Smooth muscle cell (in vitro differentiated cells): ENCODE measurements around the gene ALPK1. TPM values are rescaled to one million over a fixed set of nuclear protein-coding genes. Genes with fewer than 3 reads are reported as not detected.
"Not testable (repeated sequence)": the region's sequence is repeated elsewhere in the genome, so short reads cannot be mapped to it uniquely, and the experiment has no call there.

Experiments used
- DNase-seq: peaks from one replicate; lab custom pipeline; 2025; ENCODE audit not compliant: unreplicated experiment; lab: John Stamatoyannopoulos, UW
- H2AFZ ChIP-seq: fragments of 200-600 bp; sonication (generic); 2 replicates; pipeline ENCODE4 v1.6.0; 2016; ENCODE audit warnings: antibody characterized with exemption, low read depth, mild to moderate bottlenecking
- H3F3A ChIP-seq: fragments of 200-600 bp; sonication (generic); 2 replicates; pipeline ENCODE4 v1.6.0; 2017; ENCODE audit warnings: antibody characterized with exemption, low read depth
- H3K27ac ChIP-seq: fragments of 200-600 bp; sonication (generic); 2 replicates; pipeline ENCODE4 v1.5.1; 2016; ENCODE audit warnings: low read depth, mild to moderate bottlenecking
- H3K27me3 ChIP-seq: fragments of 200-600 bp; sonication (generic); 2 replicates; pipeline ENCODE4 v1.6.1; 2016; ENCODE audit warnings: low read depth, mild to moderate bottlenecking
- H3K36me3 ChIP-seq: fragments of 200-600 bp; sonication (generic); 2 replicates; pipeline ENCODE4 v1.5.1; 2016; ENCODE audit warnings: low read depth
- H3K4me1 ChIP-seq: fragments of 200-600 bp; sonication (generic); 2 replicates; pipeline ENCODE4 v1.5.1; 2016; ENCODE audit warnings: low read depth
- H3K4me2 ChIP-seq: fragments of 200-600 bp; sonication (generic); 2 replicates; pipeline ENCODE4 v1.6.0; 2016; ENCODE audit warnings: mild to moderate bottlenecking
- H3K4me3 ChIP-seq: fragments of 200-600 bp; sonication (generic); 2 replicates; pipeline ENCODE4 v1.5.1; 2016; ENCODE audit warnings: mild to moderate bottlenecking
- H3K79me2 ChIP-seq: fragments of 200-600 bp; sonication (generic); 2 replicates; pipeline ENCODE4 v1.6.0; 2016; ENCODE audit warnings: low read depth, mild to moderate bottlenecking
- H3K9ac ChIP-seq: fragments of 200-600 bp; sonication (generic); 2 replicates; pipeline ENCODE4 v1.6.0; 2016; ENCODE audit warnings: low read depth
- H3K9me3 ChIP-seq: fragments of 200-600 bp; sonication (generic); replicated peaks from 2 replicates; pipeline ENCODE4 v1.5.1; 2016; ENCODE audit warnings: low read depth
- H4K20me1 ChIP-seq: fragments of 200-600 bp; sonication (generic); 2 replicates; pipeline ENCODE4 v1.6.0; 2016; ENCODE audit warnings: low read depth
- CTCF ChIP-seq: fragments of 200-600 bp; sonication (generic); IDR thresholded peaks from 2 replicates; pipeline ENCODE4 v1.5.1; 2017; ENCODE audit warnings: borderline replicate concordance, mild to moderate bottlenecking, antibody characterized with exemption; ENCODE audit not compliant: insufficient read depth, poor library complexity, severe bottlenecking
- WGBS: methylation state at CpG from one replicate; pipeline ENCODE4 v1.1.7; 2016; ENCODE audit warnings: low lambda C conversion rate; 5-methylcytosine and 5-hydroxymethylcytosine counted together
- polyA plus RNA-seq: library from polyadenylated mRNA; unstranded; fragments of >200 nt; fragmentation: Nextera tagmentation; extraction: Ambion mirVana; gene quantifications from 2 replicates; pipeline ENCODE4 v1.2.1, GENCODE V29; 2016
- total RNA-seq: library from RNA; depleted of rRNA; stranded (reverse); fragments of >200 nt; gene quantifications from 2 replicates; pipeline ENCODE4 v1.2.3, GENCODE V29; 2014

Gene ALPK1
- total and polyA plus RNA-seq, 2 experiments from 2014 or later = 3.9 to 4.4 TPM

- no peak for DNase-seq
- H3K79me2 ChIP-seq = no peaks in the 10 kb centered on the region
- TF ChIP-seq CTCF = no peak
- H3K4me2 ChIP-seq = no peak overlapping the region
- H3K36me3 ChIP-seq = no peaks in the 10 kb centered on the region
- H3K9ac ChIP-seq = no peak overlapping the region
- no peaks in the 10 kb centered on the region for H3F3A ChIP-seq
- H3K27ac ChIP-seq = no peak overlapping the region
- no peaks in the 10 kb centered on the region for H3K27me3 ChIP-seq
- no peak overlapping the region for H2AFZ ChIP-seq
- H3K9me3 ChIP-seq = no peaks in the 10 kb centered on the region
- WGBS = 94% methylated on average over 4 of the region's 4 CpGs
- no peaks in the 10 kb centered on the region for H4K20me1 ChIP-seq
- H3K4me1 ChIP-seq = peaks cover 21% of the 10 kb centered on the region
- no peak overlapping the region for H3K4me3 ChIP-seq
Measured at GRCh38 chr4:112425823-112426222, 128.7 kb downstream of the ALPK1 start.

- H3K9ac ChIP-seq = no peak overlapping the region
- H3K4me3 ChIP-seq = no peak overlapping the region
- DNase-seq = no peak
- no peaks in the 10 kb centered on the region for H3K79me2 ChIP-seq
- no peaks in the 10 kb centered on the region for H3F3A ChIP-seq
- H3K9me3 ChIP-seq = no peaks in the 10 kb centered on the region
- H3K4me1 ChIP-seq = peaks cover 21% of the 10 kb centered on the region
- H2AFZ ChIP-seq = no peak overlapping the region
- no peak overlapping the region for H3K27ac ChIP-seq
- H3K36me3 ChIP-seq = no peaks in the 10 kb centered on the region
- no peaks in the 10 kb centered on the region for H3K27me3 ChIP-seq
- no peak for TF ChIP-seq CTCF
- no peak overlapping the region for H3K4me2 ChIP-seq
- WGBS = 91% methylated on average over 3 of the region's 3 CpGs
- H4K20me1 ChIP-seq = no peaks in the 10 kb centered on the region
Measured at GRCh38 chr4:112426416-112426815, 129.2 kb downstream of the ALPK1 start.

GRCh38 chr4:112431158-112431557 is 134.0 kb downstream of the ALPK1 start:
- no peaks in the 10 kb centered on the region for H3K79me2 ChIP-seq
- H3K9me3 ChIP-seq = no peaks in the 10 kb centered on the region
- no peak overlapping the region for H3K4me3 ChIP-seq
- no peaks in the 10 kb centered on the region for H3F3A ChIP-seq
- 51% methylated on average over 4 of the region's 4 CpGs for WGBS
- DNase-seq = no peak
- no peak overlapping the region for H3K27ac ChIP-seq
- peaks cover 3% of the 10 kb centered on the region for H3K27me3 ChIP-seq
- H2AFZ ChIP-seq = no peak overlapping the region
- no peak overlapping the region for H3K4me2 ChIP-seq
- H3K36me3 ChIP-seq = no peaks in the 10 kb centered on the region
- no peaks in the 10 kb centered on the region for H3K4me1 ChIP-seq
- no peaks in the 10 kb centered on the region for H4K20me1 ChIP-seq
- H3K9ac ChIP-seq = no peak overlapping the region
- no peak for TF ChIP-seq CTCF

- Histone ChIP-seq H4K20me1 (no peaks in the 10 kb centered on the region), H3F3A (no peaks in the 10 kb centered on the region), H3K4me1 (no peaks in the 10 kb centered on the region), H3K27ac (no peak overlapping the region), H3K4me3 (no peak overlapping the region), H2AFZ (no peak overlapping the region), H3K9ac (no peak overlapping the region), H3K4me2 (no peak overlapping the region), H3K36me3 (no peaks in the 10 kb centered on the region), H3K79me2 (no peaks in the 10 kb centered on the region), H3K27me3 (peaks cover 15% of the 10 kb centered on the region), H3K9me3 (no peaks in the 10 kb centered on the region)
- no peak for DNase-seq
- WGBS = 95% methylated on average over 1 of the region's 1 CpG
- no peak for TF ChIP-seq CTCF
Measured at GRCh38 chr4:112436987-112437386, 139.8 kb downstream of the ALPK1 start.

GRCh38 chr4:112442226-112442625 is 145.1 kb downstream of the ALPK1 start:
- not testable (repeated sequence) for H3K27me3 ChIP-seq, H3K4me1 ChIP-seq, H3K36me3 ChIP-seq, H4K20me1 ChIP-seq, H3K4me3 ChIP-seq, H3K9ac ChIP-seq, H3K27ac ChIP-seq, H3K9me3 ChIP-seq, H3K79me2 ChIP-seq, H3F3A ChIP-seq, DNase-seq, H2AFZ ChIP-seq, H3K4me2 ChIP-seq
- 88% methylated on average over 2 of the region's 2 CpGs for WGBS
